Measurements from ENCODE around the gene MRM1.
"Not testable (repeated sequence)": the region's sequence is repeated elsewhere in the genome, so short reads cannot be mapped to it uniquely, and the experiment has no call there.

MRM1 gene

GRCh38 chr17:36594626-36595401 lies 6.6 kb upstream of the MRM1 start:
- Histone ChIP-seq H3K9me3 (ENCODE audit: control insufficient read depth, insufficient read depth, low read length) (no peaks in the 10 kb centered on the region), H3K9ac (ENCODE audit: low read depth, low read length) (no peak overlapping the region), H3K4me1 (ENCODE audit: insufficient read depth, low read length) (peaks cover 5% of the 10 kb centered on the region; the same call in 1 of the 2 replicates), H3K36me3 (ENCODE audit: insufficient read depth, low read length) (no peaks in the 10 kb centered on the region; the same call in 1 of the 2 replicates)

DNA sequence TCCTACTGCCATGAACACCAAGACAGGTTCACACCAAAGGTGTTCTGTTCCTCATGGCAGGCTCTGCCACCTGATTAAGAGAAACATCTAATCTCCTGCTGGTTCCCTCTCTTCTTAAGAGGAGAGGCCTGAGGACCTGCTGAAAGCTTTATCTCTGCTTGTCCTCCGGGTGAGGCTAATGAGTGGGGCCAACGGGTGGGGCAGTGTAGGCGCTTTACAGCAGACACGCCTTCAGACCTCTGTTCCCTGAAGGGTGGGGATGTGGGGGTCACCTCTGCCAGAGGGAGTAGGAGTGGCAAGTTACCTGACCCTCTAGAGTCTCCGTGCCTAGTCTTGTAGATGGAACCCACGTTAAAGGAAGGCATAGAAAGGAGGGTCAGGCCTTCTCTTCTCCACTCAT lies 4.2 kb upstream of the MRM1 start:
- Histone ChIP-seq H3K9me3 (ENCODE audit: control insufficient read depth, insufficient read depth, low read length) (no peaks in the 10 kb centered on the region), H3K4me1 (ENCODE audit: insufficient read depth, low read length) (peaks cover 14% of the 10 kb centered on the region), H3K36me3 (ENCODE audit: insufficient read depth, low read length) (no peaks in the 10 kb centered on the region; the same call in 1 of the 2 replicates), H3K9ac (ENCODE audit: low read depth, low read length) (no peak overlapping the region)

DNA sequence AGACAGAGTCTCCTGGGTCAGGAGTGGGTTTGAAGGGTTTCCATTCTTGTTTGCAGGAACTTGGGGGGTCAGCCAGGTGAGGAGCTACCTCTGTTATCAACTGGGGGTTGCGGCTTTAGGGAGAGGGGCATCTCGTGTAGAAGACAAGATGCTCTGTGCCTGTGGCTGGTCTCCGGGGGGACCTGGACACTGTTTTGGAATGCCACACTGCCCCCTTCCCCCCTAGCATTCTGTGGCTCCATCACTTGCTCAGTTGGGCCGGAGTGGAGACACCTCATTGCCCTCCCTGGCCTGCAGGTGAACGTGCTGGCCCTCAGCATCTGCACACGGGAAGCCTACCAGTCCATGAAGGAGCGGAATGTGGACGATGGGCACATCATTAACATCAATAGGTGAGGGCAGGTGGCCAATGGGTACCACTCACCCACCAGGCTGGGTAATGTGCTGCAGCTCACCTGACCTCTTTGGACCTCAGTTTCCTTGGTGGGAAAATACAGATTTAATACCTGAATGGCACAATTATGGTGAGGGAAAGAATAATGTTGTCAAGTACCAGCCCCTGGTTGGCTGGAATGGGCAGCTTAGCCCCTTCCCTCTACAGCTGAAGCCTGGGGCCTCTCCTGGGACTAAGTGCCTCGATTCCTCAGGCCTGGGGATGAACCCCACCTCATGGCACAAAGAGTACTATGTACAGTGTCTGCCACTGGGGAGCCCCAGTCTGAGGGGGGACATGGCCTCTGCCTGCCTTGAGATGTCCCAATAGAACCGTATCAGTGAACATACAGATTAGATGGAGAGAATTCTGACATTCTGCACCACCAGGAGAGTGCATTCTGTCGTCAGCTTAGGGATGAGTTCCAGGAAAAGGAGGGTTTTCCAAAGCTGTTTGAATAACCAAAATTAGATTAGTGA lies 3.3 kb upstream of the MRM1 start:
- H3K36me3 ChIP-seq (ENCODE audit: insufficient read depth, low read length) = no peaks in the 10 kb centered on the region; the same call in 1 of the 2 replicates
- H3K9me3 ChIP-seq (ENCODE audit: control insufficient read depth, insufficient read depth, low read length) = no peaks in the 10 kb centered on the region
- H3K4me1 ChIP-seq (ENCODE audit: insufficient read depth, low read length) = peaks cover 12% of the 10 kb centered on the region
- H3K9ac ChIP-seq (ENCODE audit: low read depth, low read length) = no peak overlapping the region

GRCh38 chr17:36598951-36599401 lies 2.4 kb upstream of the MRM1 start:
- Histone ChIP-seq H3K4me1 (ENCODE audit: insufficient read depth, low read length) (peaks cover 13% of the 10 kb centered on the region), H3K9ac (ENCODE audit: low read depth, low read length) (no peak overlapping the region), H3K36me3 (ENCODE audit: insufficient read depth, low read length) (no peaks in the 10 kb centered on the region; the same call in 1 of the 2 replicates), H3K9me3 (ENCODE audit: control insufficient read depth, insufficient read depth, low read length) (no peaks in the 10 kb centered on the region)

DNA sequence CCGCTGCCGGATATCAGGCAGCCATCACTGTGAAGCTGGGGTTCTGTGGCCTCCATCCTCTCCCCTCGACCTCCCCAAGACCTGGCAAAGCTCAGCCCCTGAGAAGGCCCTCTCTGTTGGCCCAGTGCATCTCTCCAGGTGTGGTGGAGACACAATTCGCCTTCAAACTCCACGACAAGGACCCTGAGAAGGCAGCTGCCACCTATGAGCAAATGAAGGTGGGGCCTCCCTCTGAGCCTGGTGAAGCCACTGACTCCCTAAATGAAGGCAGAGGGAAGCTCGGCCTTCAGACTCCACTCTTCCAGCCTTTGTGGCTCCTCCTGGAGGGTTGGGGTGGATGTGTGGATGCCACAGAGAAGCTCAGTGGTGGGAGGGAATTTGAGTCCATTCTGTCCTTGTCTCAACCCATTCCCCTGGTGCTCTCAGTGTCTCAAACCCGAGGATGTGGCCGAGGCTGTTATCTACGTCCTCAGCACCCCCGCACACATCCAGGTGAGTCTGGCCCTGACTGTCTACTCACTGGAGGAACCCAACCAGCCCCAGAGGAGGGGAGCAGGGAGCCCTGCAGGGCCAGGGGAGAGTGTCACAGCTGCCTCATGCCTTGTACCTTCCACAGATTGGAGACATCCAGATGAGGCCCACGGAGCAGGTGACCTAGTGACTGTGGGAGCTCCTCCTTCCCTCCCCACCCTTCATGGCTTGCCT lies 1.7 kb upstream of the MRM1 start:
- Histone ChIP-seq H3K4me1 (ENCODE audit: insufficient read depth, low read length) (peaks cover 16% of the 10 kb centered on the region), H3K9me3 (ENCODE audit: control insufficient read depth, insufficient read depth, low read length) (no peaks in the 10 kb centered on the region), H3K36me3 (ENCODE audit: insufficient read depth, low read length) (no peaks in the 10 kb centered on the region; the same call in 1 of the 2 replicates), H3K9ac (ENCODE audit: low read depth, low read length) (no peak overlapping the region)

- H3K9me3 ChIP-seq (ENCODE audit: control insufficient read depth, insufficient read depth, low read length) = no peaks in the 10 kb centered on the region
- H3K9ac ChIP-seq (ENCODE audit: low read depth, low read length) = peak overlapping the region; percentile 86
- H3K36me3 ChIP-seq (ENCODE audit: insufficient read depth, low read length) = no peaks in the 10 kb centered on the region; the same call in 1 of the 2 replicates
- peaks cover 16% of the 10 kb centered on the region for H3K4me1 ChIP-seq (ENCODE audit: insufficient read depth, low read length)
These were observed 918 bp upstream of the MRM1 start for GRCh38 chr17:36600465-36600864.

DNA sequence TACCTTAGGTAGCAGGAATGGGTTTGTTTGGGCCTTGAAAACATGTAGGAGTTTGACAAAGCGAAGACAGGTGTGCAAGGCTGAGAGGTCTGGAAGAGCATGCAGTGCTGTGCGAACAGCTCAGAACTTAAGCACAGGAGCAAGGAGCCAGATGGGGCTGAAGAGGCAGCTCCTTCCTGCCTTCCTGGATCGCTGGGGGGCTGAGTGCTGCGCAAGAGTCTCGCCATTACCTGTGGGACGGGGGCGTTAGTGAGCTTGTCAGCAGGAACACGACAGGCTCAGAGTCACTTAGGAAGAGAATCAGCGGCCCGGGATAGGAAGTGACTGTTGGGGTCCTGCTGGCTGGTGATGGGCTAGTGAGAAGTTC lies 464 bp upstream of the MRM1 start:
- Histone ChIP-seq H3K4me1 (ENCODE audit: insufficient read depth, low read length) (peaks cover 16% of the 10 kb centered on the region), H3K9ac (ENCODE audit: low read depth, low read length) (peak overlapping the region; percentile 86), H3K36me3 (ENCODE audit: insufficient read depth, low read length) (no peaks in the 10 kb centered on the region; the same call in 1 of the 2 replicates), H3K9me3 (ENCODE audit: control insufficient read depth, insufficient read depth, low read length) (no peaks in the 10 kb centered on the region)

GRCh38 chr17:36602030-36602748 lies 806 bp downstream of the MRM1 start:
- Histone ChIP-seq H3K4me1 (ENCODE audit: insufficient read depth, low read length) (peaks cover 16% of the 10 kb centered on the region), H3K9ac (ENCODE audit: low read depth, low read length) (peak overlapping the region; percentile 86), H3K9me3 (ENCODE audit: control insufficient read depth, insufficient read depth, low read length) (no peaks in the 10 kb centered on the region), H3K36me3 (ENCODE audit: insufficient read depth, low read length) (no peaks in the 10 kb centered on the region)

DNA sequence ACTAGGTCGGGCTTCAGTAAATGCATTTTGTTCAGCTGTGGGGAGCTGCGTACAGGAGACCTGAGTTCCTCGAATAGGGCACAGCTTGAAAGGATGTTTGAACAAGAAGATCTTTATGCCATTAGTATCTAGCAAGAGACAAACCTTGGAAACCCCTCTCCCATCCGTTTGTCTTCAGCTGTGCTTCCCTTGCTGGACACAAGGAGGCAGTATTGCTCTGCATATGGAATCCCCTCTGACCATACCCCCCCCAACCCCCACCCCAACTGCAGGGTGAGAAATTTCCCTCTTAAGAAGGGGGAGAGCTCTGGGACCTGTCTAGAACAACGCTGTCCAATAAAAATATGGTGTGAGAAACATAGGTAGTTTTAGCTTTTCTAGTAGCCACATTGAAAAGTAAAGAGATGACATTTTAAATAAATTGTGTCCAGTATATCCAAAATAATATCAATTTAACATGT lies 1.6 kb downstream of the MRM1 start:
- no peaks in the 10 kb centered on the region for H3K9me3 ChIP-seq (ENCODE audit: control insufficient read depth, insufficient read depth, low read length)
- H3K4me1 ChIP-seq (ENCODE audit: insufficient read depth, low read length) = peaks cover 16% of the 10 kb centered on the region
- peak overlapping the region; percentile 86 for H3K9ac ChIP-seq (ENCODE audit: low read depth, low read length)
- H3K36me3 ChIP-seq (ENCODE audit: insufficient read depth, low read length) = no peaks in the 10 kb centered on the region

GRCh38 chr17:36605028-36605427 lies 3.6 kb downstream of the MRM1 start:
- peaks cover 15% of the 10 kb centered on the region for H3K4me1 ChIP-seq (ENCODE audit: insufficient read depth, low read length)

GRCh38 chr17:36608280-36608679 lies 6.9 kb downstream of the MRM1 start:
- Histone ChIP-seq H3K9ac (ENCODE audit: low read depth, low read length) (no peak overlapping the region), H3K36me3 (ENCODE audit: insufficient read depth, low read length) (no peaks in the 10 kb centered on the region), H3K9me3 (ENCODE audit: control insufficient read depth, insufficient read depth, low read length) (no peaks in the 10 kb centered on the region), H3K4me1 (ENCODE audit: insufficient read depth, low read length) (peaks cover 6% of the 10 kb centered on the region)

More at GRCh38 chr17:36605028-36605427, 3.6 kb downstream of the MRM1 start:
- H3K9me3 ChIP-seq (ENCODE audit: control insufficient read depth, insufficient read depth, low read length); H3K9ac ChIP-seq (ENCODE audit: low read depth, low read length); H3K36me3 ChIP-seq (ENCODE audit: insufficient read depth, low read length): not testable (repeated sequence)

DNA sequence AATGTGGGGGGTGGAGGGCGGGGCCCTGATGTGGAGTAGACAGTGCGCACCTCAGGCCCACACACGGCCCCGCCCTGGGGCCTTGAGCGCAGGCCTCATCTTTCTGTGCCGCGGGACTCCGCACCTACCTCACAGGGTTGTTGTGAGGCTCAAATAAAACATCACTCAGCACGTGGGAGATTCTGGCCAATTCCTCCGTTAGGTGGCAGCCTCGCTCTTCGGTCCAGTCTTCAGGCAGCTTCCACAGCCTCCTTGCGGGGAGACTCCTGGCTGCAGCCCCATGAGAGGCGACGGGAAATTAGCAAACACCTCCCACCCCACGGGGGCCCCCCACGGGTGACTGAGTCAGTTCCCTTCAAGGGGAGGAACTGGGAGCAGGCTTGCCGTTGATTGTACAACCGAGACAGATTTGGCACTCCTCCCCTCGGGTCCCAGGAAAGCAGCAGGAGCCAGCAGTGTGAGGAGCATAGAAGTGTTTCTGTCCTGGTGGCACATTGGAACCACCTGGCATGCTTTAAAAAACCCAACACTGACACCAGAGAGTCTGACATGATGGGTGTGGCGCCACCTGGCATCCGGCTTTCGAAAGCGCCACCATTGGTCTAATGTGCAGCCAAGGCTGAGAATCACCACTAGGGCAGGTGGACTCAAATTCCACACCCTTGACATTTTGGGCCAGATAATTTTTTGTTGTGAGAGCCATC lies 7.6 kb downstream of the MRM1 start:
- peaks cover 7% of the 10 kb centered on the region for H3K4me1 ChIP-seq (ENCODE audit: insufficient read depth, low read length)
- no peaks in the 10 kb centered on the region for H3K36me3 ChIP-seq (ENCODE audit: insufficient read depth, low read length)
- H3K9ac ChIP-seq (ENCODE audit: low read depth, low read length) = no peak overlapping the region
- no peaks in the 10 kb centered on the region for H3K9me3 ChIP-seq (ENCODE audit: control insufficient read depth, insufficient read depth, low read length)

DNA sequence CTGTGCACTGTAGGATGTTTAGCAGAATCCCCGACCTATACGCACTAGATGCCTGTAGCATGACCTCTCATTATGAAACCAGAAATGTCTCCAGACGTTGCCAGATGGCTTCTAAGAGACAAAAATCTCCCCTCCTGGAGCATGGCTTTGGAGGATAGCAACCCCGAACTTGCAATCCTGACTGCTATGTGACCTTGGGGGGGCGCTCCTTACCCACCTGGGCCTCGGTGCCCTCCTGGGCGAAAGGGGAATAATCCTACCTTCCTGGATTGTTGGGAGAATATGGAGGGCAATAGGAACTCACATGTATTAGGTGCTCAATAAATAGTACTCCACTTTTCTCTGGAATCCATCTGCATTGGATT lies 8.1 kb downstream of the MRM1 start:
- Histone ChIP-seq H3K9ac (ENCODE audit: low read depth, low read length) (no peak overlapping the region), H3K4me1 (ENCODE audit: insufficient read depth, low read length) (peaks cover 6% of the 10 kb centered on the region; the same call in 1 of the 2 replicates), H3K9me3 (ENCODE audit: control insufficient read depth, insufficient read depth, low read length) (no peaks in the 10 kb centered on the region), H3K36me3 (ENCODE audit: insufficient read depth, low read length) (no peaks in the 10 kb centered on the region)

All from ES-I3 (cell line).